NB4 (cell line): ENCODE data around the gene TPCN1.

Source experiments
- POLR2A ChIP-seq: IDR thresholded peaks from 2 replicates; pipeline ENCODE4 v1.6.1; 2011; ENCODE audit warnings: mild to moderate bottlenecking; ENCODE audit not compliant: insufficient read length; ENCODE audit errors: extremely low read depth
- TF ChIP-seq, protein P1 (sequence below): IDR thresholded peaks from one replicate; pipeline ENCODE4 v1.5.1; 2012; ENCODE audit warnings: low read depth, low read length
- TF ChIP-seq, protein P2 (sequence below): IDR thresholded peaks from 2 replicates; pipeline ENCODE4 v1.6.1; 2011; ENCODE audit warnings: low read depth, low read length

DNA sequence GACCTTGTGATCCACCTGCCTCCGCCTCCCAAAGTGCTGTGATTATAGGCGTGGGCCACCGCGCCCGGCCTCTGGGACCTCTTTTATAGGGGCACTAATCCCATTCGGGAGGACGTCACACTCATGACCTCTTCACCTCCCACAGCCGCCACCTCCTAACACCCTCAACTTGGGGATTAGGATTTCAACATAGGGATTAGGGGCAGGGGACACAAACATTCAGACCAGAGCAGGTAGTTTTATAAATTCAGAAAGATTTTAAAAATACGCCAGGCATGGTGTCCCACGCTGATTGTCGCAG is 49.4 kb downstream of the TPCN1 start:
- TF ChIP-seq, protein P1, sequence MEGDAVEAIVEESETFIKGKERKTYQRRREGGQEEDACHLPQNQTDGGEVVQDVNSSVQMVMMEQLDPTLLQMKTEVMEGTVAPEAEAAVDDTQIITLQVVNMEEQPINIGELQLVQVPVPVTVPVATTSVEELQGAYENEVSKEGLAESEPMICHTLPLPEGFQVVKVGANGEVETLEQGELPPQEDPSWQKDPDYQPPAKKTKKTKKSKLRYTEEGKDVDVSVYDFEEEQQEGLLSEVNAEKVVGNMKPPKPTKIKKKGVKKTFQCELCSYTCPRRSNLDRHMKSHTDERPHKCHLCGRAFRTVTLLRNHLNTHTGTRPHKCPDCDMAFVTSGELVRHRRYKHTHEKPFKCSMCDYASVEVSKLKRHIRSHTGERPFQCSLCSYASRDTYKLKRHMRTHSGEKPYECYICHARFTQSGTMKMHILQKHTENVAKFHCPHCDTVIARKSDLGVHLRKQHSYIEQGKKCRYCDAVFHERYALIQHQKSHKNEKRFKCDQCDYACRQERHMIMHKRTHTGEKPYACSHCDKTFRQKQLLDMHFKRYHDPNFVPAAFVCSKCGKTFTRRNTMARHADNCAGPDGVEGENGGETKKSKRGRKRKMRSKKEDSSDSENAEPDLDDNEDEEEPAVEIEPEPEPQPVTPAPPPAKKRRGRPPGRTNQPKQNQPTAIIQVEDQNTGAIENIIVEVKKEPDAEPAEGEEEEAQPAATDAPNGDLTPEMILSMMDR = no peak
- TF ChIP-seq, protein P2, sequence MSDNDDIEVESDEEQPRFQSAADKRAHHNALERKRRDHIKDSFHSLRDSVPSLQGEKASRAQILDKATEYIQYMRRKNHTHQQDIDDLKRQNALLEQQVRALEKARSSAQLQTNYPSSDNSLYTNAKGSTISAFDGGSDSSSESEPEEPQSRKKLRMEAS = no peak
- no peak for TF ChIP-seq POLR2A
